NCI-H1417 (cell line): ENCODE results near the gene CFLAR.
A peak's percentile ranks its signal among the peaks of the same experiment; 100 is the strongest.
"Not testable (repeated sequence)": the region's sequence is repeated elsewhere in the genome, so short reads cannot be mapped to it uniquely, and the experiment has no call there.

Experiments
- DNase-seq, 3 experiments: peaks; one replicate each; lab custom pipeline; 2025; lab: John Stamatoyannopoulos, UW

The CFLAR gene

DNA sequence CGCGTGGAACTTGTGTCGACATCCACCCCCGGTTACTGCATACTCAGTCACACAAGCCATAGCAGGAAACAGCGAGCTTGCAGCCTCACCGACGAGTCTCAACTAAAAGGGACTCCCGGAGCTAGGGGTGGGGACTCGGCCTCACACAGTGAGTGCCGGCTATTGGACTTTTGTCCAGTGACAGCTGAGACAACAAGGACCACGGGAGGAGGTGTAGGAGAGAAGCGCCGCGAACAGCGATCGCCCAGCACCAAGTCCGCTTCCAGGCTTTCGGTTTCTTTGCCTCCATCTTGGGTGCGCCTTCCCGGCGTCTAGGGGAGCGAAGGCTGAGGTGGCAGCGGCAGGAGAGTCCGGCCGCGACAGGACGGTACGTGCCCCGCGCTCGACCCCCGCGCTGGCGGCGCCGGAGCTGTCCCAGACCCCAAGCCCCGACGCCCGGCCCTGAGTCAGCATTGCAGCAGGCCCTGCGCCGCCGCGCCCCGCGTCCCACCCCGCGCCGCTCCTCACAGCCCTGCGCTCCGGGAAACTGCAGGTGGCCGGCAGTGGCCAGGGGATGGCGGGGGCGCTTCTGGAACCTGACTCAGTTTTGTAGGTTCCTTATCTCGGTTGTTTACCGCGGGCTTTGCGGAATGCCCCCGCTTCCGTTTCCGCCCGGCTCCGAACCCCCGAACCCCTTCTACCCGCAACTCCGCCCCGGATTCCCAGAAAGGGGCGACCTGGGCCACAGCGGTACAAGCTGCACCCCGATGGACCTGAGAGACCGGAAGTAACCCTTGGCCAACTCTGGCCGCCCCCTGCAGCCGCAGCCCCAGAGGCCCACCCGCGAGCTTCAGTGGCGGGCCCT, at the start of gene CFLAR:
TSS of gene CFLAR (plus strand) at position 50 of the 844 bp plus-strand sequence. CDS start 13,702 bp downstream, outside the sequence.
- peak; percentile 41 to 86 (median 84) for DNase-seq

DNA sequence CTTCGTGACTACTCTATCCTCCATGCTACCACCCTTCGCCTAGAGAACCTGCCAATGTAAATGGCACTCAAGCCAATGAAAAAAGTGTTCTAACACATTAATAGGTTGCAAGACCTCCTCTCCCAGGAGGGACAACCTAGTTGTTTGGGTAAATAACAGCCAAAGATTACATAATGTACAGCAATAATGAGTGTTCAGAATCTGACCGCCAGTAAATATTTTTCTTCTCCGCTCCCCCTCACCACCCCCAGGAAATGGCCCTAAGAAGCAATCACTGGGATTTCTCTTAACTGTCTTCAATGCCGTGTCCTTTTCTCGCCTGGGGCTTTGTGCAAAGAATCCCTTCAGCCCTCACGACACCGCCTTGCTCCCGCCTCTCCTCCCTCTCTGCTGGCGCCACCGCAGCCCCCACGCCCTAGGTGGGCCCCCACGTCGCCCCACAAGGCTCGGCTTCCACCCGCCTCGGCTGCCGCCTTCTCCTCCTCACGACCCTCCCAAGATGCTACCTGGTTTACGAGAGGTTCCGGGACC, 45.0 kb upstream of the CFLAR start:
- peak in 2 of 3 experiments; percentile 30 to 57 for DNase-seq

DNA sequence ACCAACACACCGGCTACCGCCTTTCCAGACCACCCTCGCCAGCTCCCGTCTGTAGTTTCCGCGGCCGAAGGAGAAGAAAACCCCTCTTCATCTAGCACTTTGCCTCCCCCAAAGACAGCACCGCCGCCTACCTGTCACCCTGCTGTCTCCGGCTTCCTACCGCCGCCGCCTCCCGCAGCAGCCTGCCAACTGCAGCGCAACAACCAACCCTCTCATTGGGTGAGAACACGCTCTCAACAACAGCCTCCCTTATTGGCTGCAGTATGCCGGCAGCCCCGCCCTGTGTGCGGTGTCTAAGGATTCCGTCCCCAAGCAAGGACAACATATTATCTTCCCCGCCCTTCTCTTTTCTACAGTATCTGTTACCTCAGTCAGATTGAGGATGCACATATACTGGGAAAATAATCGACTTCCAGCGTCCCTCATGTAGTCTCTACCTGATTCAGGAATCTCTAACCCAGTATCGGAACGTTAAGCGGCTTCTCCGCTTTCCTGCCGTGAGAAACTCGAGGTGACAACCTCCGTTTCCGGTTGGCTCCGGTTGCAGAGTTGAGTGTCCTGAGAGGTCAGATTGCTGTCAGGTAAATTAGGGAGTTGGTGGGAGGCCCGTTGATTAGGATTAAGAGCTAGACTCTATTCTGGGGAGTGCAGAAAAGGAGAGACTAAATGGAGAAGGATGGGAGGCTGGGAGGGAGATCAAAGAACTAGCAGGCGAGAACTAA, 44.3 kb upstream of the CFLAR start, which contains the start of the genes HYCC2 and NDUFB3:
TSS of gene HYCC2 (minus strand) at position 193 of the 722 bp plus-strand sequence. CDS start 47,662 bp downstream, outside the sequence.
TSS of gene NDUFB3 (plus strand) at position 523 of the 722 bp plus-strand sequence. CDS start 6,882 bp downstream, outside the sequence.
- peak; percentile 89 to 98 (median 94) for DNase-seq

DNA sequence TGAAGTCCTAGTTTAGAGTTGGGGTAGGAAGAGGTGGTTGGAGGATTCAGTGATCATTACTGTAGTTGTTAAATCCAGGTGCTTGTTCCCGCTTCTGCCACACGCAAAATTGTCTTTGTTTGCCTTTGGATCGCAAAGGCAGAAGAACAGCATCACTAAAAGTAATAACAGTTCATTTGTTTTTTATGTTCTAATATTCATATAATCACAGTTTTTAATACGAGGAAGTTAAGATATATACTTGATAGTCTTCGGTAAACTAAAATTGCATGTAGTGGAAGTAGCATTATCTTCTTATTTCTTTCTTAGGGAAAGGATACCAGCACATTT, 43.8 kb upstream of the CFLAR start:
- DNase-seq = no peak

DNA sequence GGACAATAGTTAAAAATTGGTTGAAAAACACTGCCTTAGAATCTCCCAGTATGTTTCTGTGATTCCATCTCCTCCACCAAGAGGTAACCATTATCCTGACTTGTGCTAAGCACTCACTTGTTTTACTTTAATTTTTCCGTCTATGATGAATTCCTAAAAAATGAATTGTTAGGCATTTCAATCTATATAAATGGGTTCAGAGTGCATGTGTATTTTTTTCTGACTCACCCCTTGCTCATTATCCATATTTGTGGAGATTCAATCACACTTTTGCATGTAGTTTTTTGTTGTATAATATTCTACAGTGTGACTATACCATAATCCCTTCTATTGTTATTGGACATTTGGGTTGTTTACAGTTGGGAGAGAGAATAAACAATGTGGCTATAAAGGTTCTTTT, 42.9 kb upstream of the CFLAR start:
- no peak for DNase-seq

DNA sequence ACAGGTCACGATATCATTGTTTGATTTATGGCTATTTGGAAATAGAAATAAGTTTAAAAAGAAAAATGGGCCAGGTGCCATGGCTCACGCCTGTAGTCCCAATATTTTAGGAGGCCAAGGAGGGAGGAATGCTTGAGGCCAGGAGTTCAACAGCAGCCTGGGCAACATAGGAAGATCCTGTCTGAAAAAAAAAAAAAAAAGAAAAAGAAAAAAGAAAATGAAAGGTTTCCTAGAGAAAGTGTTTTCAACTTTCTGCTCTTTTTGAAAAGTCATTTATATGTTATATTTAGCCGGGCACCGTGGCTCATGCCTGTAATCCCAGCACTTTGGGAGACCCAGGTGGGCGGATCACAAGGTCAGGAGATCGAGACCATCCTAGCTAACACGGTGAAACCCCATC, 41.0 kb upstream of the CFLAR start:
- DNase-seq = no peak

DNA sequence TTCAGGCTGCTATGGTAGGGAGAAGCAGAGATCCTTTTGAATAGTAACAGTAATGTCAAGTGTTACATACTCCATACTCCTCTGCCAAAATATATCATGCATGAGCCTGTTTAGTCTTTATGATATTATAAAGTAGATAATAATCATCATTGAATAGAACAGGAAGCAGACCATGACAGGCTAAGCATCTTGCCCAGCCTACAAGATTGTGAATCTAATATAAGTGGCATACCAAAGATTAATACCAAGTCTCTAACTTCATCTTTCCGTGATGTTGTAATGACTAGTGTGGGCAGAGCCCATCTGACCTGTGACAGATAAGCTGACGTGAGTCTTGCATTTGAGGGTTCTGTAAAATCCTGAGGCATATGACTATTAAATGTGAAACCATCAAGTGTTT, 31.1 kb upstream of the CFLAR start:
- DNase-seq = no peak

DNA sequence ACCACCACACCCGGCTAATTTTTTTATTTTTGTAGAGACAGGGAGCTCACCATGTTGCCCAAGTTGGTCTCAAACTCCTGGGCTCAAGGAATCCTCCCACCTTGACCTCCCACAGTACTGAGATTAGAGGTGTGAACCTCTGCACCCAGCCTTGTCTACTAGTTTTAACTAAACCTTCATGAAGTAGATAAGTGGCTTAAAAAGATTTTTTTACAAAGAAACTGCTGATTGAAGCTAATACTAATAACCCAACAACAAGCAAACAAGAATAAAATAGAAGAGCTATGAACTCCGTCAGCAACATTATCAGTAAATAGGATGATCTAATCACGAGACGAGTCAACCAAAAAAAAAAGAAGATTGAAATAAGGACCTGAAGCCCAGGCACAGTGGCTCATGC, 25.4 kb upstream of the CFLAR start:
- DNase-seq = no peak

DNA sequence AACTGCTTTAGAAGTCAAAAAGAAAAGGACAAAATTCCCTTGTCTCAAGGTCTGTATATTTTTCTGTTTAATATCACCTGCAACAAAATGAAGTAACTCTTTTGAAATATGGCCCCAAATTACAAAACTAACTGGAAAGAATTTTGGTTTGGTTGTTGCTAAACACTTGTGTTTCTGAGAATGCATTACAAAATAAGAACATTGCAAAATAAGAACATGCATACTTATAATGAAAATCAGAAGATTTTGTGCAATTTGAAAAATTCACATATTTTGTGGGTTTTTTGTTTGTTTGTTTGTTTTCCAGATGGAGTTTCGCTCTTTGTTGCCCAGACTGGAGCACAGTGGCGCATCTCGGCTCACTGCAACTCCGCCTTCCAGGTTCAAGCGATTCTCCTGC, 22.4 kb upstream of the CFLAR start:
- DNase-seq = no peak

DNA sequence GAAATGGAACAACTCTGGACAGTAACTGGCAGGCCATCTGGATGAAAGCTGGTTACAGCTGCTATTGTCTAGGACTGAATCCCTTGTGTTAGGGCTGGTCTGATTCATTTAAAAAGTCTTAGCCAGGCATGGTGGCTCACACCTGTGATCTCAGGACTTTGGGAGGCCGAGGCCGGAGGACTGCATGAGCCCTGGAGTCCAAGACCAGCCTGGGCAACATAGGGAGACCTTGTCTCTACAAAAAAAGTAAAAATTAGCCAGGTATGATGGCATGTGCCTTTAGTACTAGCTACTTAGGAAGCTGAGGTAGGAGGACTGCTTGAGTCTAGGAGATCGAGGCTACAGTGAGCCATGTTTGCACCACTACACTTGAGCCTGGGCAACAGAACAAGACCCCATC, 15.5 kb upstream of the CFLAR start:
- DNase-seq = no peak

DNA sequence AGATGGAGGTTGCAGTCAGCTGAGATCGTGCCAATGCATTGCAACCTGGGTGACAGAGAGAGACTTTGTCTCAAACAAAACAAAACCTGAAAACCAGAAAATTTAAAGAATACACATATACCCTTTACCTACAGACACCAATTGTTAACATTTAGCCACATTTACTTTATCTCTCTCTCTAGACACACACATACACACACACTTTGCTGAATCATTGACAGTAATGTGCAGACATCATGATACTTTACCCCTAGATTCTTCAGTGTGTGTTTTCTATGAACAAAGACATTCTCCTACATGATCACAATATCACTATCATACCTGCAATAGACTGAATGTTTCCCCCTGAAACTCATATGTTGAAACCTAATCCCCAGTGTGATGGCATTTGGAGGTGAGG, 10.2 kb upstream of the CFLAR start:
- DNase-seq = no peak

DNA sequence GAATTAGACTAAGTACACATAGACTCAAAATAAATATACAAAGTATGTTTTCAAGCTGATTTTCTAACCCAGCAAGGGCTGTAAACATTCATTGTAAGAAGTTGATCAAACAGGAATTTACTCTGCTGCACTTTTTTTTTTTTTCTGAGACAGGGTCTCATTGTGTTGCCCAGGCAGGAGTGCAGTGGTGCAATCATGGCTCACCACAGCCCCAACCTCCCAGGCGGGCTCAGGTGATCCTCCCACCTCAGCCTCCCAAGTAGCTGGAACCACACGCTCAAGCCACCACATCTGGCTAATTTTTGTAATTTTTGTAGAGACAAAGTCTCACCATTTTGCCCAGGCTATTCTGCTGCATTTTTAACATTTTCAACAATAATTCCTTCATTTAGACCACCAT, 8.3 kb upstream of the CFLAR start:
- DNase-seq = no peak

DNA sequence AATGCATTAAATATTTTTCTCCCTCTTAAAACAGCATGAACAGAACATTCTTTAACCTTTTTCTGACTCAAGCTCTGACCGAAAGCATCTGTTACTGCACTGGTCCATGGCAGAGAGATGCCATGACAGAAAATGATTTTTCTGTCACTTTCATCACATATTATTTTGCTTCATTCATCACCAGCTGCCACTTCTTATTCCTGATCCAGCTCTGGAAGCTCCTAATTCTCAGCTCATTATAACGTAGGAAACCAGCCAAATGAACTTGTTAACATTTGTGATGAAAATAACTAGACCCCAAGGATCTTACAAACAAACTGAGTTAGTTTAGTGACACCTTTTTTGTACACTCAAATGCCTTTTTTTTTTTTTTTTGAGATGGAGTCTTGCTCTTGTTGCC, 7.6 kb upstream of the CFLAR start:
- DNase-seq = no peak

DNA sequence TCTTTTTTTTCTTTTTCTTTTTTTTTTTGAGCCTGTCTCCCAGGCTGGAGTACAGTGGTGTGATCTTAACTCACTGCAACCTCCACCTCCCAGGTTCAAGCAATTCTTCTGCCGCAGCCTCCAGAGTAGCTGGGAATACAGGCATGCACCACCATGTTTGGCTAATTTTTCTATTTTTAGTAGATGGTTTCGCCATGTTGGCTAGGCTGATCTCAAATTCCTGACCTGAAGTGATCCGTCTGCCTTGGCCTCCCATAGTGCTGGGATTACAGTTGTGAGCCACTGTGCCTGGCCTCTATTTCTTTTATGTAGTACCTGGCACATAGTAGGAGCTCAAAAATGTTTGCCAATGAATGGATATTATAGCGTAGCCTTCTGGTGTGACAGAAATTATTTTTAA, 6.8 kb upstream of the CFLAR start:
- no peak for DNase-seq

DNA sequence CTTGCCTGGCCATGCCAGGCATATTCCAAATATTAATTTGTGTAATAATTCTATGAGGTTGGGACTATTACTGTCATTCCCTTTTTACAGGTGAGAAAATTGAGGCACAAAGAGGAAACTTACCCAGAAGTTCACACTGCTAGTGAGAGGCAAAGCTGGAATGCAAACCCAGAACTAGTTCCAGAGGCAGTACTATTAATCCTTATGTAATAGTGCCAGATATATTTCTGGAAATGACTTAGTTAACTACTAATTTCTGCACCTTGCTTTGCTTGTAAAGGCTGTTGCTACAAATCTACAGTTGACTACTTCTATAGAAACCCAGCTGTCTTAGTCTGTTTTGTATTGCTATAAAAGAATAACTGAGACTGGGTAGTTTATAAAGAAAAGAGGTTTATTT, 5.3 kb upstream of the CFLAR start:
- no peak for DNase-seq

DNA sequence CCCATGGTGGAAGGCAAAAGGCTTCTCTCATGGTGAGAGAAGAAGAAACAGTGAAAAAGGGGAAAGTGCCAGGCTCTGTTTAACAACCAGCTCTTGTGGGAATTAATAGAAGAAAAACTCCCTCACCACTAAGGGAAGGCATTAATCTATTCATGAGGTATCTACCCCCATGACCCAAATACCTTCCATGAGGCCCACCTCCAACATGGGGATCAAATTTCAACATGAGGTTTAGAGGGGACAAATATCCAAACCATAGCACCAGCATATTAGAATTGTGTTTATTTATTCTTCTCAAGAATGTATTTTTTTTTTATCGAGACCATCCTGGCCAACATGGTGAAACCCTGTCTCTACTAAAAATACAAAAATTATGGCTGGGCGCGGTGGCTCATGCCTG, 4.9 kb upstream of the CFLAR start:
- no peak for DNase-seq

DNA sequence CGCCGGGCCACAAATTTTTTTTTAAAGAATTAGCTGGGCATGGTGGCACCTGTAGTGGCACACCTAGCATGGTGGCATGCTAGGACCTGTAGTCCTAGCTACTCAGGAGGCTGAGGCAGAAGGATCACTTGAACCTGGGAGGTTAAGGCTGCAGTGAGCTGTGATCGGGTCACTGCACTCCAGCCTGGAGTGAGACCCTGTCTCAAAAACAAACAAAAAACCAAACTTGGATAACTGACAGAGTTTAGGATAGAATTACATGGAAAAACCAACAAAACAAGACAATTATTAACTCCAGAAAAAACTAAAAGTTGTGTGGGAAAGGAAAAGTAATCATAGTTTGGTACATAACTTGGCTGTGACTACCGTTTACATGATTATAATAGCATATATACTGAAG, 1.6 kb upstream of the CFLAR start:
- no peak for DNase-seq

DNA sequence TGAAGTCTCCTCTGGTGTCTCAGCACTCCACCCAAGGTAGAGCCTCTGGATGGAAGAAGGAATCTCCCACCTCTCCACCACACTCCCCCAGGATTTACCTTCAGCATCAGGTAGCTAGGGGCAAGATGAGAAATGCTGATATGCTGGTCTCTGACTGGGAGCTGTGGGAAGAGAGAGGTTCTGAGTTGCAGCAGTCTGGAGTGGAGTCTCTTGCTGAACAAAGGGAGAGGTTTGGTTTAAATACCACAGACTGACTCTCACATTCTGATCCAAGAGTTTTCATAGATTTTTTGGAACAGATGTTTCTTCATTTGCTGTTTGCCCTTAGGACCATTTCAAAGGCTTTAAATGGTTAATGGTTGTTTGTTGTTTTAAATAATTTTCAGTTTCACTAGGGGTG, 1.1 kb upstream of the CFLAR start:
- DNase-seq = no peak

DNA sequence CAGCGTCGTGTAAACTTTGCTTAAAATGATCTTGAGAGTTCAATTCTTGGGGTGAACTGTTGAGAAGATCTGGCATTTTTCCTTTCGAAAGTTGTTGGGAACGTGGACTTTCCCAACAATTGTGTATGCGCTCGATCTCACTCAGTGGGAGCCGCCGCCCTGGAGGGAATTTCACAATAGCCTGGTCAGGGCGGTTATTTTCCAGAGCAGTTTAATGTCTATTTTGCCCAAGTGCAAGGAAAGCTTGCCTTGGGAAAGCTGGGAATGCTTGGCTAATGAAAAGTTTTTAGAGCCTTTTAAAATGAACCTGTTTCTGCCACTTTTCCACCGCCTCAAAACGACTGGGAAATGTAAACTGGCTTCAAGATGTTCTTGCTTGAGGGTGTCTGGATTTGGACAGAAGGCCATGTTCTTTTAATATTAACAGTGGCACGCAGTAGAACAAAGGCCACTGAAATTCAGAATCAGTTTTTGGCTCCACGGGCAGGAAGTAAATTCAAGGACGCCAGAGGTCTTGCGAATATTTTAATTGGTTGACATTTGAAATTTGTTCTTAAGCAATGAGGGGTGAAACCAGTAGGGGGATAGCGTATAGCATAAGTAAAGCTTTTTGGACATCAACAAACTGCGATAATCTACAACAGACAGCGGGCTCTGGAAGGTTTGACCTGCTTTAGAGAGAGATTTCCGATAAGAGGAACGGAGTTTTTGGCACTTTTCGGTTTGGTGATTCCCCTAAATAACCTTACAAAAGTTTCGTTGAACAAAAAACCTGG, 1.2 kb downstream of the CFLAR start:
- peak; percentile 12 to 77 (median 77) for DNase-seq

DNA sequence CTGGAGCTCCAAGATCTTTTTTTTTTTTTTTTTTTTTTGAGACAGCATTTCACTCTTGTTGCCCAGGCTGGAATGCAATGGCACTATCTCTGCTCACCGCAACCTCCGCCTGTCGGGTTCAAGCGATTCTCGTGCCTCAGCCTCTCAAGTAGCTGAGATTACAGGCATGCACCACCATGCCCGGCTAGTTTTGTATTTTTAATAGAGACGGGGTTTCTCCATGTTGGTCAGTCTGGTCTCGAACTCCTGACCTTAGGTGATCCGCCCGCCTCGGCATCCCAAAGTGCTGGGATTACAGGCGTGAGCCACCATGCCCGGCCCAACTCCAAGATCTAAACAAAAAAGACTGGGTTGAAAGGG, 1.8 kb downstream of the CFLAR start:
- not testable (repeated sequence) for DNase-seq

DNA sequence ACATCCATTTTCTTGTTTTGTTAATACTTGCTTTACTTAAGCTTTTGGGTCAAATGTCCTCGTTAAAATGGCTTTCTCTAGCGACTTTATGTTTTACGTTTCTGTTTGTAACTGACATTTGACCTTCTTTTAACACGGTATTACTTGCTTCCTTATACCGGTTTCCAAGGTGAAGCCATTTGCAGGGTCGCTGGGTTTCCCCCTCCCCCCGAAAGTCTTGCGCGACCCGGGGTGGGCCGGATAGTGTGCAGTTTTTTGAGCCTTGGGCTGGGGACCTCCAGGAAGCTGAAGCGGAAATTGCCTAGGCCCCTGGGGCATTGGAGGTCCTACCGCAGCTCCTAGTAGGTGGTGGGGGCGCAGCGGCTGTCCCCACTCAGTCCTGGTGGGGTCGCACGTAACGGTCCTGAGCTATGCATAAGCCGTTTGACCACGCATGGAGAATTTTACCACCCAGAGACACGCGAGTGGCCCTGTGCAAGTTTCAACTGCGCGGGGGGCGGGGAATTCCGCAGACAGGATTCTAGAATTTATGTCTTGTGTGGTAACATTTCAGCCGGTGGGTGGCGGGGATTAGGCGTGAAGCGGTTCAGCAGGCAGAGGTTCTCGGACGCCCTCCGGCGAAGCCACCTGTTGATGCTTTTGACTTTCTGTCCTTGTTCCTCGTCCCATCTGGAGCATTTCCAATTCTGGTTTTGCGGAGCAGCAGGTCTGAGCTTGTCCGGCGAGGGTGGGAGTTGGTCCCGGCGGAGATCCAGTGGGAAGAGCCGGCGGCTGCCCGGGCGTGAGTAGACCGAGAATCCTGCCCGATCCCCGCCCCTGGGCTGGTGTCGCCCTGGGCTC, 2.4 kb downstream of the CFLAR start:
- DNase-seq = peak; percentile 33 to 58 (median 39)
